Measurements from ENCODE around the gene UPK2. TPM values are rescaled to one million over a fixed set of nuclear protein-coding genes. Genes with fewer than 3 reads are reported as not detected.

Gene UPK2
- polyA plus RNA-seq, 1 donor from 2014 or later: not detected

DNA sequence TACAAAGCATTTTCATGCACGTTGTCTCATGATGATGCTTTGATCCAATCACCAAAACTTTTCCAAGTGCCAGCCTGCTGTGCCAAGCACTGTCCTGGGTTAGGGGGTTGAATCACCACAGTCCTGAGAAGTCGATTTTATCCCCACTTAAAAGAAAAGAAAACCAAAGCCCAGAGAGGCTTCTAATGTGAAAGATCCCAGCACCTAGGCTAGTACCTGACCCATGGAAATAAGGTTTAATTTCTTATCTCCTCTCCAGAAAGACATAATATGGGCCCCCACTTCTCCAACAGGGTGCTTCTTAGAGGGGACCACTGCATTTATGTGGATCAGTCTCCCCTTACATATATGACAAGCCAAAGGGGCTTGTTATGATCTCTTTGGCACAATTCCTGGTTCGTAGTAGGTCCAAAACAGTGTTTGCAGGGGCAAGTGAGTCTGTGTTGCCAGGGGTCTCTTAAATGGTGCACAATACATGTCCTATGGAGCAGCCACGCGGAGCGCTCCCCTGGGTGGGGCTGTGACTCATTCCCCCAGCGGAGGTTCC, 28.5 kb upstream of the UPK2 start (continued):
- TF ChIP-seq, protein P1, sequence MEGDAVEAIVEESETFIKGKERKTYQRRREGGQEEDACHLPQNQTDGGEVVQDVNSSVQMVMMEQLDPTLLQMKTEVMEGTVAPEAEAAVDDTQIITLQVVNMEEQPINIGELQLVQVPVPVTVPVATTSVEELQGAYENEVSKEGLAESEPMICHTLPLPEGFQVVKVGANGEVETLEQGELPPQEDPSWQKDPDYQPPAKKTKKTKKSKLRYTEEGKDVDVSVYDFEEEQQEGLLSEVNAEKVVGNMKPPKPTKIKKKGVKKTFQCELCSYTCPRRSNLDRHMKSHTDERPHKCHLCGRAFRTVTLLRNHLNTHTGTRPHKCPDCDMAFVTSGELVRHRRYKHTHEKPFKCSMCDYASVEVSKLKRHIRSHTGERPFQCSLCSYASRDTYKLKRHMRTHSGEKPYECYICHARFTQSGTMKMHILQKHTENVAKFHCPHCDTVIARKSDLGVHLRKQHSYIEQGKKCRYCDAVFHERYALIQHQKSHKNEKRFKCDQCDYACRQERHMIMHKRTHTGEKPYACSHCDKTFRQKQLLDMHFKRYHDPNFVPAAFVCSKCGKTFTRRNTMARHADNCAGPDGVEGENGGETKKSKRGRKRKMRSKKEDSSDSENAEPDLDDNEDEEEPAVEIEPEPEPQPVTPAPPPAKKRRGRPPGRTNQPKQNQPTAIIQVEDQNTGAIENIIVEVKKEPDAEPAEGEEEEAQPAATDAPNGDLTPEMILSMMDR (IDR thresholded peaks at IDR 0.05; ENCODE audit: poor library complexity, severe bottlenecking): no peak

DNA sequence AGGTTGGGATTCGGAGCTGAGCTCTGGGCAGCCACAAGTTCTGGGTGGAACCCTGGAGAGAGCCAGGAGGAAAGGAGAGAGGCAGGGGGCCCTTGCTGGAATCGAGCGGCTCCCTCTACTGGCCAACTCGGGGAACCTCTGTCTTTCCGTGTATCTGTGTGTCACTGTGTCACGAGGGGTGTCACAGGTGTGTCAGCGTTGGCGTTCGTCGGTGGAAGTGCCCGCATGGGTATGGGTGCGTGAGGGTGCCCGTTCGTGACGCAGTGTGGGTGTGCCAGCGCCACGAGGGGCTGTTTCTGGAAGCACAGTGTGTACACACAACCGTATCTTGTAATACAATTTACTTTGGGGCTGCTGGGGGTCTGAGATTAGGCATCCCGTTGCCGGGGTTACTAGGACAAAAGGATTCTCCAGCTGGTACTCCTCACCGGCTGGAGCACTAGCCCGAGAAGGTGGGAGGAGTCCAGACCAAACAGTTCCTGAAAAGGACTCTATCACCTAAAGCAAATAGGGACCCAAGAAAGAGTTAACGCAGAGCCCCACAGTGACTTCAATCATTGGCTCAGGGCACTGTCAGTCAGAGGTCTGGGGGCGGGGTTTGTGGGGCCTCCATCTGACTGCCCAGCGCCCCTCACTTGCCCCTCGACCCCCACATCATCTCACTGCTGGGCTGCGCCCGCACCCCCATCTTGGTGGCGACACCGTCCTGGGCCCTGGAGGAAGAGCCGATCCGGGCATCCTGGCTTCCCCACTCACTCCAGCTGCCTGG, 27.8 kb upstream of the UPK2 start:
- Histone ChIP-seq H2AFZ (ENCODE audit: low read depth, low read length) (peak overlapping the region; percentile 73), H3K9ac (ENCODE audit: low read length) (peak overlapping the region; percentile 99), H3K9me3 (ENCODE audit: low read length) (no peaks in the 10 kb centered on the region), H3K4me2 (ENCODE audit: low read length) (peak overlapping the region; percentile 99), H4K20me1 (ENCODE audit: insufficient read depth) (peaks cover 15% of the 10 kb centered on the region), H3K27ac (ENCODE audit: low read length) (peak overlapping the region; percentile 99), H3K9me2 (ENCODE audit: insufficient read depth, low read length) (no peaks in the 10 kb centered on the region), H3K4me3 (ENCODE audit: low read length) (peak overlapping the region; percentile 99), H3K27me3 (ENCODE audit: insufficient read depth, low read depth, low read length) (no peaks in the 10 kb centered on the region), H3K79me2 (replicated peaks; ENCODE audit: insufficient read depth, low read length) (peaks cover 20% of the 10 kb centered on the region), H3F3A (ENCODE audit: insufficient read depth, low read length, poor library complexity, severe bottlenecking) (no peaks in the 10 kb centered on the region), H3K36me3 (ENCODE audit: insufficient read depth, low read length) (no peaks in the 10 kb centered on the region)
- TF ChIP-seq POLR2AphosphoS5 (IDR thresholded peaks at IDR 0.05): peak; percentile 93
- TF ChIP-seq TAF1 (IDR thresholded peaks at IDR 0.05; ENCODE audit: low read depth): peak; percentile 59
- peak; percentile 87 for TF ChIP-seq MXI1 (conservative IDR thresholded peaks at IDR 0.05; ENCODE audit: poor library complexity, severe bottlenecking)
- TF ChIP-seq SMC3 (conservative IDR thresholded peaks at IDR 0.05; ENCODE audit: poor library complexity): peak; percentile 85
- TF ChIP-seq, protein P2, sequence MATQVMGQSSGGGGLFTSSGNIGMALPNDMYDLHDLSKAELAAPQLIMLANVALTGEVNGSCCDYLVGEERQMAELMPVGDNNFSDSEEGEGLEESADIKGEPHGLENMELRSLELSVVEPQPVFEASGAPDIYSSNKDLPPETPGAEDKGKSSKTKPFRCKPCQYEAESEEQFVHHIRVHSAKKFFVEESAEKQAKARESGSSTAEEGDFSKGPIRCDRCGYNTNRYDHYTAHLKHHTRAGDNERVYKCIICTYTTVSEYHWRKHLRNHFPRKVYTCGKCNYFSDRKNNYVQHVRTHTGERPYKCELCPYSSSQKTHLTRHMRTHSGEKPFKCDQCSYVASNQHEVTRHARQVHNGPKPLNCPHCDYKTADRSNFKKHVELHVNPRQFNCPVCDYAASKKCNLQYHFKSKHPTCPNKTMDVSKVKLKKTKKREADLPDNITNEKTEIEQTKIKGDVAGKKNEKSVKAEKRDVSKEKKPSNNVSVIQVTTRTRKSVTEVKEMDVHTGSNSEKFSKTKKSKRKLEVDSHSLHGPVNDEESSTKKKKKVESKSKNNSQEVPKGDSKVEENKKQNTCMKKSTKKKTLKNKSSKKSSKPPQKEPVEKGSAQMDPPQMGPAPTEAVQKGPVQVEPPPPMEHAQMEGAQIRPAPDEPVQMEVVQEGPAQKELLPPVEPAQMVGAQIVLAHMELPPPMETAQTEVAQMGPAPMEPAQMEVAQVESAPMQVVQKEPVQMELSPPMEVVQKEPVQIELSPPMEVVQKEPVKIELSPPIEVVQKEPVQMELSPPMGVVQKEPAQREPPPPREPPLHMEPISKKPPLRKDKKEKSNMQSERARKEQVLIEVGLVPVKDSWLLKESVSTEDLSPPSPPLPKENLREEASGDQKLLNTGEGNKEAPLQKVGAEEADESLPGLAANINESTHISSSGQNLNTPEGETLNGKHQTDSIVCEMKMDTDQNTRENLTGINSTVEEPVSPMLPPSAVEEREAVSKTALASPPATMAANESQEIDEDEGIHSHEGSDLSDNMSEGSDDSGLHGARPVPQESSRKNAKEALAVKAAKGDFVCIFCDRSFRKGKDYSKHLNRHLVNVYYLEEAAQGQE (IDR thresholded peaks at IDR 0.05; ENCODE audit: borderline replicate concordance): peak; percentile 42
- TF ChIP-seq EP300 (conservative IDR thresholded peaks at IDR 0.05; ENCODE audit: poor library complexity, severe bottlenecking): peak; percentile 76
- TF ChIP-seq, protein P1 (IDR thresholded peaks at IDR 0.05; ENCODE audit: poor library complexity, severe bottlenecking): peak; percentile 98
- peak; percentile 77 for TF ChIP-seq RAD21 (conservative IDR thresholded peaks at IDR 0.05)
- no peak for TF ChIP-seq EZH2 (IDR thresholded peaks at IDR 0.05; ENCODE audit: borderline replicate concordance, insufficient read depth, low read length, poor library complexity, severe bottlenecking)

Measured in neural cell (in vitro differentiated cells).